ENCODE results near the gene RAB8B. TPM values are rescaled to one million over a fixed set of nuclear protein-coding genes. Genes with fewer than 3 reads are reported as not detected.

RAB8B gene
- total and polyA plus RNA-seq, 10 of the 15 experiments (the other 5 are each of a cell fraction or from before 2014, with no cell fraction given), result 17.8 to 104 (median 65.1) TPM

DNA sequence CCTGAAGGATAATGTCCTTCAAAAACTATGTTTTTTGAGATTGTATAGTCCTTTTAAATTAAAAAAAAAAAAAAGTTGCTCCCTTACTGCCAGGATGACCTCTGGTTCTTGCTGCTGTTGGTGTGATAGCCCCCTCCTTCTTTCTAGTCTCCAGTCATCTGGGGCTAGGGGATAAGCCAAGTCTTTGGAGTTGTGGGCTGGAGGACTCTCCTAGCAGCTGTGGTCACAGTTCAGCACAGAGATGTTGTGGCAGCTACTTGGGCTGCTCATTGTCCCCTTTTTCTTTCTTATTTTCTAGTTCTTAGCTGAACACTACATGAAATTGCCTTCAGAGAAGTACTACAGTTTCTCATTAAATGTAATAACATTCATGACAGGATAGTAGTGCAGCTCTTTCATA lies 48.8 kb downstream of the RAB8B start:
- no peak overlapping the region for H3K4me2 ChIP-seq (ENCODE audit: control insufficient read depth, insufficient read depth)
- peaks cover 4% of the 10 kb centered on the region; the same call in 2 of the 3 replicates for H3K9me3 ChIP-seq (replicated peaks; ENCODE audit: control insufficient read depth, insufficient read depth, low read length)
- no peaks in the 10 kb centered on the region for H3K27me3 ChIP-seq (replicated peaks in 1 of 2; ENCODE audit: control insufficient read depth in 2 of 2, insufficient read depth in 2 of 2, low read length in 1 of 2)
- ATAC-seq (peak; percentile 35), DNase-seq (ENCODE audit: low read depth, low spot score) (no peak), FAIRE-seq (no peak)
- SMC1A ChIA-PET (ENCODE audit: uncharacterized antibody, unreplicated experiment), result interaction anchor here (0.8 to 4.7 kb wide), 16 partner anchors 8 to 191 kb away, joined by 3 to 60 read pairs (median 7); partner anchors contain the start of gene RPS27L
- H3K79me2 ChIP-seq (ENCODE audit: control insufficient read depth, insufficient read depth, low read length), result peaks cover 52% of the 10 kb centered on the region
- RAD21 ChIA-PET (ENCODE audit: unreplicated experiment), result interaction anchor here (0.8 to 2.0 kb wide), 7 partner anchors 24 to 144 kb away, joined by 3 to 19 read pairs (median 6); partner anchors contain the start of gene RPS27L
- peaks cover 0 to 4% of the 10 kb centered on the region in 2 experiments; a peak in 1 of 4 replicates for H3K36me3 ChIP-seq (ENCODE audit: control insufficient read depth in 2 of 2, insufficient read depth in 2 of 2, low read length in 1 of 2)
- in situ Hi-C loops (cut with MboI), result no loop called here
- H2AFZ ChIP-seq (ENCODE audit: control insufficient read depth, low read depth, low read length), result no peak overlapping the region
- no peak for TF ChIP-seq PAX8 (IDR thresholded peaks at IDR 0.05)
- no peak for TF ChIP-seq NFIC (IDR thresholded peaks at IDR 0.05; ENCODE audit: low read depth, low read length)
- TF ChIP-seq MTA2 (IDR thresholded peaks at IDR 0.05; ENCODE audit: low read depth), result no peak
- TF ChIP-seq, protein P1, sequence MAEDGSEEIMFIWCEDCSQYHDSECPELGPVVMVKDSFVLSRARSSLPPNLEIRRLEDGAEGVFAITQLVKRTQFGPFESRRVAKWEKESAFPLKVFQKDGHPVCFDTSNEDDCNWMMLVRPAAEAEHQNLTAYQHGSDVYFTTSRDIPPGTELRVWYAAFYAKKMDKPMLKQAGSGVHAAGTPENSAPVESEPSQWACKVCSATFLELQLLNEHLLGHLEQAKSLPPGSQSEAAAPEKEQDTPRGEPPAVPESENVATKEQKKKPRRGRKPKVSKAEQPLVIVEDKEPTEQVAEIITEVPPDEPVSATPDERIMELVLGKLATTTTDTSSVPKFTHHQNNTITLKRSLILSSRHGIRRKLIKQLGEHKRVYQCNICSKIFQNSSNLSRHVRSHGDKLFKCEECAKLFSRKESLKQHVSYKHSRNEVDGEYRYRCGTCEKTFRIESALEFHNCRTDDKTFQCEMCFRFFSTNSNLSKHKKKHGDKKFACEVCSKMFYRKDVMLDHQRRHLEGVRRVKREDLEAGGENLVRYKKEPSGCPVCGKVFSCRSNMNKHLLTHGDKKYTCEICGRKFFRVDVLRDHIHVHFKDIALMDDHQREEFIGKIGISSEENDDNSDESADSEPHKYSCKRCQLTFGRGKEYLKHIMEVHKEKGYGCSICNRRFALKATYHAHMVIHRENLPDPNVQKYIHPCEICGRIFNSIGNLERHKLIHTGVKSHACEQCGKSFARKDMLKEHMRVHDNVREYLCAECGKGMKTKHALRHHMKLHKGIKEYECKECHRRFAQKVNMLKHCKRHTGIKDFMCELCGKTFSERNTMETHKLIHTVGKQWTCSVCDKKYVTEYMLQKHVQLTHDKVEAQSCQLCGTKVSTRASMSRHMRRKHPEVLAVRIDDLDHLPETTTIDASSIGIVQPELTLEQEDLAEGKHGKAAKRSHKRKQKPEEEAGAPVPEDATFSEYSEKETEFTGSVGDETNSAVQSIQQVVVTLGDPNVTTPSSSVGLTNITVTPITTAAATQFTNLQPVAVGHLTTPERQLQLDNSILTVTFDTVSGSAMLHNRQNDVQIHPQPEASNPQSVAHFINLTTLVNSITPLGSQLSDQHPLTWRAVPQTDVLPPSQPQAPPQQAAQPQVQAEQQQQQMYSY (CRISPR knock-in tag; IDR thresholded peaks at IDR 0.05), result no peak
- no peak overlapping the region for H3K27ac ChIP-seq (ENCODE audit: control insufficient read depth, insufficient read depth)
- no peak overlapping the region for H3K9ac ChIP-seq (ENCODE audit: control insufficient read depth, insufficient read depth, low read length)
- no TSS peak for BruUV-seq (replicated peaks)
- H3K4me1 ChIP-seq (ENCODE audit: control insufficient read depth, insufficient read depth, low read length), result peaks cover 23% of the 10 kb centered on the region
- no peaks in the 10 kb centered on the region for H4K20me1 ChIP-seq (ENCODE audit: control insufficient read depth, insufficient read depth)
- intact Hi-C loops (cut with micrococcal nuclease; ENCODE audit: unreplicated experiment), result loop anchor here (5.0 kb wide), 1 partner anchor 46 kb away; no protein-coding TSS in a partner anchor
- CTCF ChIA-PET, result interaction anchor here (0.6 to 2.4 kb wide), 13 partner anchors 9 to 190 kb away, joined by 3 to 12 read pairs (median 4); no protein-coding TSS in a partner anchor
- POLR2A ChIA-PET, result interaction anchor here (0.8 to 2.8 kb wide), 7 partner anchors 13 to 76 kb away, joined by 3 to 14 read pairs (median 4); no protein-coding TSS in a partner anchor
- H3K4me3 ChIP-seq, result no peak overlapping the region

Measured in GM12878 (cell line).